DOHH2 (cell line): ENCODE data around the gene DNMT3A.

Source experiments
- CTCF ChIP-seq: fragments of 200-600 bp; sonication (generic); IDR thresholded peaks from one replicate; pipeline ENCODE4 v1.5.1; 2014; ENCODE audit warnings: antibody characterized with exemption, mild to moderate bottlenecking, low read depth, low read length; ENCODE audit not compliant: poor library complexity, severe bottlenecking
- EZH2phosphoT487 ChIP-seq: fragments of 200-600 bp; sonication (generic); IDR thresholded peaks from 2 replicates; pipeline ENCODE4 v1.6.1; 2017; ENCODE audit warnings: borderline replicate concordance, mild to moderate bottlenecking, antibody characterized with exemption, low read length, moderate library complexity, mixed read lengths

- TF ChIP-seq CTCF = no peak
- TF ChIP-seq EZH2phosphoT487 = no peak
These were observed 101.1 kb downstream of the DNMT3A start for GRCh38 chr2:25240636-25241035.
